HepG2 (cell line): ENCODE data around the gene PXDC1. TPM values are rescaled to one million over a fixed set of nuclear protein-coding genes. Genes with fewer than 3 reads are reported as not detected.

Experiments used
- BCL6 ChIP-seq: IDR thresholded peaks from 2 replicates; pipeline ENCODE4 v1.6.1; 2016; ENCODE audit warnings: missing genetic modification reagents, missing compliant biosample characterization
- CBX5 ChIP-seq: sonication (generic); formaldehyde crosslinking; IDR thresholded peaks from 2 replicates; pipeline ENCODE4 v1.4.0; 2020; ENCODE audit warnings: missing genetic modification reagents, borderline replicate concordance
- MAFF ChIP-seq: IDR thresholded peaks from 2 replicates; pipeline ENCODE4 v1.6.1; 2011; ENCODE audit warnings: low read depth, low read length, improper control_type of control experiment
- SIX1 ChIP-seq: sonication (generic); formaldehyde crosslinking; IDR thresholded peaks from 2 replicates; pipeline ENCODE4 v1.4.0; 2020; ENCODE audit warnings: missing genetic modification reagents, borderline replicate concordance
- ZNF354B ChIP-seq: sonication (generic); formaldehyde crosslinking; IDR thresholded peaks from 2 replicates; pipeline ENCODE4 v1.8.0; 2022; ENCODE audit warnings: mild to moderate bottlenecking, missing genetic modification reagents
- ZNF558 ChIP-seq: sonication (generic); formaldehyde crosslinking; IDR thresholded peaks from 2 replicates; pipeline ENCODE4 v1.9.0; 2022; ENCODE audit warnings: mild to moderate bottlenecking, missing genetic modification reagents, borderline replicate concordance
- ZNF615 ChIP-seq: sonication (generic); formaldehyde crosslinking; IDR thresholded peaks from 2 replicates; pipeline ENCODE4 v1.5.0; 2020; ENCODE audit warnings: mild to moderate bottlenecking, missing genetic modification reagents, borderline replicate concordance
- ZNF737 ChIP-seq: sonication (generic); formaldehyde crosslinking; IDR thresholded peaks from 2 replicates; pipeline ENCODE4 v1.5.0; 2020; ENCODE audit warnings: missing genetic modification reagents, mild to moderate bottlenecking, borderline replicate concordance
- ZSCAN25 ChIP-seq: sonication (generic); formaldehyde crosslinking; IDR thresholded peaks from 2 replicates; pipeline ENCODE4 v1.8.0; 2022; ENCODE audit warnings: mild to moderate bottlenecking, missing genetic modification reagents
- polyA plus RNA-seq, 8 experiments: library from polyadenylated mRNA; depleted of rRNA in 3 of 8; stranded (reverse) in 7 of 8; unstranded in 1 of 8; fragments of >200 nt; fragmentation: Illumina TruSeq in 4 of 8; extraction: Trizol in 4 of 8; gene quantifications; 2 replicates each; pipeline versions ENCODE4 v1.2.1 to v1.2.3, GENCODE V29; 2011 to 2016; ENCODE audit warnings: low read depth in 4 of 8, missing spikeins in 1 of 8, mixed read lengths in 1 of 8; ENCODE audit not compliant: insufficient read depth in 1 of 8
- total RNA-seq, 5 experiments: library from RNA; depleted of rRNA; stranded (reverse); fragments of >200 nt; fragmentation: Illumina TruSeq; extraction: Trizol; gene quantifications; 2 replicates each; pipeline ENCODE4 v1.2.3, GENCODE V29; 2016; ENCODE audit warnings: low read depth in 1 of 5
- TF ChIP-seq, protein P1 (sequence below): sonication (generic); formaldehyde crosslinking; IDR thresholded peaks from 2 replicates; pipeline ENCODE4 v1.4.0; 2020; ENCODE audit warnings: missing genetic modification reagents
- TF ChIP-seq, protein P2 (sequence below): sonication (generic); formaldehyde crosslinking; conservative IDR thresholded peaks from 2 replicates; pipeline ENCODE4 v1.8.1; 2023; ENCODE audit warnings: missing genetic modification reagents
- TF ChIP-seq, protein P3 (sequence below): sonication (generic); formaldehyde crosslinking; IDR thresholded peaks from 2 replicates; pipeline ENCODE4 v1.5.1; 2020; ENCODE audit warnings: mild to moderate bottlenecking, missing genetic modification reagents, moderate library complexity

The PXDC1 gene
- total and polyA plus RNA-seq, 2 of the 13 experiments (the other 11 are each of a cell fraction or from before 2014, with no cell fraction given) = 32.4 to 34.7 TPM

GRCh38 chr6:3712827-3713665, 38.5 kb downstream of the PXDC1 start (continued):
- TF ChIP-seq, protein P1, sequence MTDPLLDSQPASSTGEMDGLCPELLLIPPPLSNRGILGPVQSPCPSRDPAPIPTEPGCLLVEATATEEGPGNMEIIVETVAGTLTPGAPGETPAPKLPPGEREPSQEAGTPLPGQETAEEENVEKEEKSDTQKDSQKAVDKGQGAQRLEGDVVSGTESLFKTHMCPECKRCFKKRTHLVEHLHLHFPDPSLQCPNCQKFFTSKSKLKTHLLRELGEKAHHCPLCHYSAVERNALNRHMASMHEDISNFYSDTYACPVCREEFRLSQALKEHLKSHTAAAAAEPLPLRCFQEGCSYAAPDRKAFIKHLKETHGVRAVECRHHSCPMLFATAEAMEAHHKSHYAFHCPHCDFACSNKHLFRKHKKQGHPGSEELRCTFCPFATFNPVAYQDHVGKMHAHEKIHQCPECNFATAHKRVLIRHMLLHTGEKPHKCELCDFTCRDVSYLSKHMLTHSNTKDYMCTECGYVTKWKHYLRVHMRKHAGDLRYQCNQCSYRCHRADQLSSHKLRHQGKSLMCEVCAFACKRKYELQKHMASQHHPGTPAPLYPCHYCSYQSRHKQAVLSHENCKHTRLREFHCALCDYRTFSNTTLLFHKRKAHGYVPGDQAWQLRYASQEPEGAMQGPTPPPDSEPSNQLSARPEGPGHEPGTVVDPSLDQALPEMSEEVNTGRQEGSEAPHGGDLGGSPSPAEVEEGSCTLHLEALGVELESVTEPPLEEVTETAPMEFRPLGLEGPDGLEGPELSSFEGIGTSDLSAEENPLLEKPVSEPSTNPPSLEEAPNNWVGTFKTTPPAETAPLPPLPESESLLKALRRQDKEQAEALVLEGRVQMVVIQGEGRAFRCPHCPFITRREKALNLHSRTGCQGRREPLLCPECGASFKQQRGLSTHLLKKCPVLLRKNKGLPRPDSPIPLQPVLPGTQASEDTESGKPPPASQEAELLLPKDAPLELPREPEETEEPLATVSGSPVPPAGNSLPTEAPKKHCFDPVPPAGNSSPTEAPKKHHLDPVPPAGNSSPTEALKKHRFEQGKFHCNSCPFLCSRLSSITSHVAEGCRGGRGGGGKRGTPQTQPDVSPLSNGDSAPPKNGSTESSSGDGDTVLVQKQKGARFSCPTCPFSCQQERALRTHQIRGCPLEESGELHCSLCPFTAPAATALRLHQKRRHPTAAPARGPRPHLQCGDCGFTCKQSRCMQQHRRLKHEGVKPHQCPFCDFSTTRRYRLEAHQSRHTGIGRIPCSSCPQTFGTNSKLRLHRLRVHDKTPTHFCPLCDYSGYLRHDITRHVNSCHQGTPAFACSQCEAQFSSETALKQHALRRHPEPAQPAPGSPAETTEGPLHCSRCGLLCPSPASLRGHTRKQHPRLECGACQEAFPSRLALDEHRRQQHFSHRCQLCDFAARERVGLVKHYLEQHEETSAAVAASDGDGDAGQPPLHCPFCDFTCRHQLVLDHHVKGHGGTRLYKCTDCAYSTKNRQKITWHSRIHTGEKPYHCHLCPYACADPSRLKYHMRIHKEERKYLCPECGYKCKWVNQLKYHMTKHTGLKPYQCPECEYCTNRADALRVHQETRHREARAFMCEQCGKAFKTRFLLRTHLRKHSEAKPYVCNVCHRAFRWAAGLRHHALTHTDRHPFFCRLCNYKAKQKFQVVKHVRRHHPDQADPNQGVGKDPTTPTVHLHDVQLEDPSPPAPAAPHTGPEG = no peak
- TF ChIP-seq ZNF354B (CRISPR knock-in tag) (no peak), ZNF737 (CRISPR knock-in tag) (no peak), ZSCAN25 (no peak), ZNF615 (CRISPR knock-in tag) (no peak), SIX1 (CRISPR knock-in tag) (no peak), BCL6 (CRISPR knock-in tag) (no peak), ZNF558 (CRISPR knock-in tag) (no peak), MAFF (no peak), CBX5 (CRISPR knock-in tag) (no peak)
- TF ChIP-seq, protein P2, sequence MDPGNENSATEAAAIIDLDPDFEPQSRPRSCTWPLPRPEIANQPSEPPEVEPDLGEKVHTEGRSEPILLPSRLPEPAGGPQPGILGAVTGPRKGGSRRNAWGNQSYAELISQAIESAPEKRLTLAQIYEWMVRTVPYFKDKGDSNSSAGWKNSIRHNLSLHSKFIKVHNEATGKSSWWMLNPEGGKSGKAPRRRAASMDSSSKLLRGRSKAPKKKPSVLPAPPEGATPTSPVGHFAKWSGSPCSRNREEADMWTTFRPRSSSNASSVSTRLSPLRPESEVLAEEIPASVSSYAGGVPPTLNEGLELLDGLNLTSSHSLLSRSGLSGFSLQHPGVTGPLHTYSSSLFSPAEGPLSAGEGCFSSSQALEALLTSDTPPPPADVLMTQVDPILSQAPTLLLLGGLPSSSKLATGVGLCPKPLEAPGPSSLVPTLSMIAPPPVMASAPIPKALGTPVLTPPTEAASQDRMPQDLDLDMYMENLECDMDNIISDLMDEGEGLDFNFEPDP (CRISPR knock-in tag) = no peak
- TF ChIP-seq, protein P3, sequence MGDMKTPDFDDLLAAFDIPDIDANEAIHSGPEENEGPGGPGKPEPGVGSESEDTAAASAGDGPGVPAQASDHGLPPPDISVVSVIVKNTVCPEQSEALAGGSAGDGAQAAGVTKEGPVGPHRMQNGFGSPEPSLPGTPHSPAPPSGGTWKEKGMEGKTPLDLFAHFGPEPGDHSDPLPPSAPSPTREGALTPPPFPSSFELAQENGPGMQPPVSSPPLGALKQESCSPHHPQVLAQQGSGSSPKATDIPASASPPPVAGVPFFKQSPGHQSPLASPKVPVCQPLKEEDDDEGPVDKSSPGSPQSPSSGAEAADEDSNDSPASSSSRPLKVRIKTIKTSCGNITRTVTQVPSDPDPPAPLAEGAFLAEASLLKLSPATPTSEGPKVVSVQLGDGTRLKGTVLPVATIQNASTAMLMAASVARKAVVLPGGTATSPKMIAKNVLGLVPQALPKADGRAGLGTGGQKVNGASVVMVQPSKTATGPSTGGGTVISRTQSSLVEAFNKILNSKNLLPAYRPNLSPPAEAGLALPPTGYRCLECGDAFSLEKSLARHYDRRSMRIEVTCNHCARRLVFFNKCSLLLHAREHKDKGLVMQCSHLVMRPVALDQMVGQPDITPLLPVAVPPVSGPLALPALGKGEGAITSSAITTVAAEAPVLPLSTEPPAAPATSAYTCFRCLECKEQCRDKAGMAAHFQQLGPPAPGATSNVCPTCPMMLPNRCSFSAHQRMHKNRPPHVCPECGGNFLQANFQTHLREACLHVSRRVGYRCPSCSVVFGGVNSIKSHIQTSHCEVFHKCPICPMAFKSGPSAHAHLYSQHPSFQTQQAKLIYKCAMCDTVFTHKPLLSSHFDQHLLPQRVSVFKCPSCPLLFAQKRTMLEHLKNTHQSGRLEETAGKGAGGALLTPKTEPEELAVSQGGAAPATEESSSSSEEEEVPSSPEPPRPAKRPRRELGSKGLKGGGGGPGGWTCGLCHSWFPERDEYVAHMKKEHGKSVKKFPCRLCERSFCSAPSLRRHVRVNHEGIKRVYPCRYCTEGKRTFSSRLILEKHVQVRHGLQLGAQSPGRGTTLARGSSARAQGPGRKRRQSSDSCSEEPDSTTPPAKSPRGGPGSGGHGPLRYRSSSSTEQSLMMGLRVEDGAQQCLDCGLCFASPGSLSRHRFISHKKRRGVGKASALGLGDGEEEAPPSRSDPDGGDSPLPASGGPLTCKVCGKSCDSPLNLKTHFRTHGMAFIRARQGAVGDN (CRISPR knock-in tag) = no peak
